A673 (cell line): ENCODE data around the gene CUX1. TPM values are rescaled to one million over a fixed set of nuclear protein-coding genes. Genes with fewer than 3 reads are reported as not detected.

Experiments
- BruUV-seq: library from RNA; stranded (reverse); fragments of 400-500 nt; replicated peaks from 2 replicates; lab custom pipeline; 2021; lab: Mats Ljungman, UMichigan
- CTCF ChIA-PET: fragments of 300-600 bp; sonication (Branson Sonifier 250); formaldehyde crosslinking; loops from one replicate; lab custom pipeline; 2022; ENCODE audit warnings: antibody characterized with exemption; lab: Charles Lee
- POLR2A ChIA-PET: fragments of 300-600 bp; sonication (Branson Sonifier 250); formaldehyde crosslinking; loops from one replicate; lab custom pipeline; 2022; ENCODE audit warnings: antibody characterized with exemption; ENCODE audit not compliant: low non-redundant PET; lab: Charles Lee
- DNase-seq: peaks from one replicate; pipeline ENCODE4 v3.0.0-alpha.2; 2015; ENCODE audit warnings: low spot score
- H3K27ac ChIP-seq: fragments of 200-600 bp; sonication (generic); 2 replicates; pipeline ENCODE4 v1.5.1; 2016; ENCODE audit warnings: mixed run types, low read depth, mild to moderate bottlenecking, mixed read lengths, antibody characterized with exemption, low read length; ENCODE audit not compliant: poor library complexity, severe bottlenecking
- H3K27me3 ChIP-seq: fragments of 200-600 bp; sonication (generic); replicated peaks from 2 replicates; pipeline ENCODE4 v1.6.1; 2017; ENCODE audit warnings: mixed run types, low read depth, mild to moderate bottlenecking, mixed read lengths, antibody characterized with exemption, low read length; ENCODE audit not compliant: insufficient read depth, poor library complexity
- H3K36me3 ChIP-seq: fragments of 200-600 bp; sonication (generic); 2 replicates; pipeline ENCODE4 v1.6.1; 2016; ENCODE audit warnings: mixed run types, mild to moderate bottlenecking, mixed read lengths, antibody characterized with exemption, low read length; ENCODE audit not compliant: insufficient read depth, poor library complexity, severe bottlenecking
- H3K4me1 ChIP-seq: fragments of 200-600 bp; sonication (generic); 2 replicates; pipeline ENCODE4 v1.6.1; 2017; ENCODE audit warnings: mixed run types, mild to moderate bottlenecking, mixed read lengths, antibody characterized with exemption, low read length; ENCODE audit not compliant: insufficient read depth, poor library complexity, severe bottlenecking
- H3K4me3 ChIP-seq: fragments of 200-600 bp; sonication (generic); 2 replicates; pipeline ENCODE4 v1.5.1; 2016; ENCODE audit warnings: low read depth, mixed run types, mild to moderate bottlenecking, mixed read lengths, low read length; ENCODE audit not compliant: poor library complexity, severe bottlenecking
- H3K9me3 ChIP-seq: fragments of 200-600 bp; sonication (generic); 2 replicates; pipeline ENCODE4 v1.6.1; 2016; ENCODE audit warnings: mixed run types, low read depth, mild to moderate bottlenecking, mixed read lengths, antibody characterized with exemption, low read length; ENCODE audit not compliant: poor library complexity, severe bottlenecking
- CTCF ChIP-seq: fragments of 300-800, 200-600 bp; sonication (generic); conservative IDR thresholded peaks from 2 replicates; pipeline ENCODE4 v1.5.1; 2017; ENCODE audit warnings: low read depth, mild to moderate bottlenecking, antibody characterized with exemption, low read length, moderate library complexity, mixed read lengths
- EZH2 ChIP-seq: fragments of 200-600 bp; sonication (generic); IDR thresholded peaks from 2 replicates; pipeline ENCODE4 v1.6.1; 2017; ENCODE audit warnings: borderline replicate concordance, low read depth, mild to moderate bottlenecking, mixed read lengths, antibody characterized with exemption, low read length; ENCODE audit not compliant: poor library complexity, severe bottlenecking
- intact Hi-C: fragments of 100-400 bp; cut with micrococcal nuclease; formaldehyde crosslinking; loops from one replicate; pipeline ENCODE4 v1.10.0; 2022; ENCODE audit not compliant: unreplicated experiment
- total RNA-seq: library from RNA; stranded (reverse); gene quantifications from 2 replicates; pipeline ENCODE4 v1.2.3, GENCODE V29; 2021

The CUX1 gene
- total RNA-seq, 1 experiment from 2014 or later: 49.4 TPM

- H3K27ac ChIP-seq: no peak overlapping the region
- peaks cover 11% of the 10 kb centered on the region for H3K4me1 ChIP-seq
- no peak for DNase-seq
- no peaks in the 10 kb centered on the region for H3K36me3 ChIP-seq
- intact Hi-C loops: no loop called here
- H3K4me3 ChIP-seq: no peak overlapping the region
- ChIA-PET CTCF (no interaction called here), POLR2A (no interaction called here)
- no peaks in the 10 kb centered on the region for H3K27me3 ChIP-seq
- no TSS peak for BruUV-seq
- TF ChIP-seq CTCF (no peak), EZH2 (no peak)
- H3K9me3 ChIP-seq: peaks cover 11% of the 10 kb centered on the region
Observed at GRCh38 chr7:102080434-102081243, 263.2 kb downstream of the CUX1 start.

GRCh38 chr7:102081244-102081627, 263.8 kb downstream of the CUX1 start:
- Histone ChIP-seq H3K27me3 (no peaks in the 10 kb centered on the region), H3K9me3 (peaks cover 17% of the 10 kb centered on the region), H3K4me3 (no peak overlapping the region), H3K36me3 (no peaks in the 10 kb centered on the region), H3K4me1 (peaks cover 11% of the 10 kb centered on the region), H3K27ac (no peak overlapping the region)
- ChIA-PET POLR2A (no interaction called here), CTCF (no interaction called here)
- TF ChIP-seq EZH2 (no peak), CTCF (no peak)
- no TSS peak for BruUV-seq
- DNase-seq: no peak
- intact Hi-C loops: no loop called here

GRCh38 chr7:102082693-102083368, 265.4 kb downstream of the CUX1 start:
- Histone ChIP-seq H3K4me1 (peaks cover 6% of the 10 kb centered on the region), H3K27ac (no peak overlapping the region), H3K4me3 (no peak overlapping the region), H3K9me3 (peaks cover 23% of the 10 kb centered on the region), H3K36me3 (no peaks in the 10 kb centered on the region), H3K27me3 (no peaks in the 10 kb centered on the region)
- no peak for DNase-seq
- ChIA-PET CTCF (no interaction called here), POLR2A (no interaction called here)
- intact Hi-C loops: no loop called here
- TF ChIP-seq CTCF (no peak), EZH2 (no peak)
- no TSS peak for BruUV-seq
